ENCODE data around the gene MRPL45.

- TF ChIP-seq EZH2phosphoT487 (conservative IDR thresholded peaks at IDR 0.05; ENCODE audit: low read length) (no peak), CTCF (IDR thresholded peaks at IDR 0.05; ENCODE audit: insufficient read depth, low read length, poor library complexity, severe bottlenecking) (no peak)
These were observed 55.5 kb downstream of the MRPL45 start for GRCh38 chr17:38352245-38353085.
